GM19328 (cell line): Measurements from ENCODE around the gene MUCL3.
A peak's percentile ranks its signal among the peaks of the same experiment; 100 is the strongest.
"Not testable (repeated sequence)": the region's sequence is repeated elsewhere in the genome, so short reads cannot be mapped to it uniquely, and the experiment has no call there.

ENCODE experiments used
- ATAC-seq: cut with Tn5 transposase; IDR thresholded peaks from one replicate; pipeline ENCODE4 v1.9.1; 2021; ENCODE audit warnings: mild to moderate bottlenecking, moderate library complexity; ENCODE audit not compliant: unreplicated experiment

MUCL3 gene

GRCh38 chr6:30940361-30940986 is at the start of gene MUCL3:
Gene MUCL3, plus strand, starts transcription at chr6:30940973. Its CDS starts 27 bp downstream, at chr6:30941000.
- no peak for ATAC-seq

- ATAC-seq = no peak
Measured at GRCh38 chr6:30891450-30891723, 49.4 kb upstream of the MUCL3 start.

- no peak for ATAC-seq
Measured at GRCh38 chr6:30891816-30892538, 48.8 kb upstream of the MUCL3 start.

GRCh38 chr6:30893001-30893591 is 47.7 kb upstream of the MUCL3 start:
- ATAC-seq = no peak

- ATAC-seq = no peak
Measured at GRCh38 chr6:30893666-30894065, 47.1 kb upstream of the MUCL3 start.

GRCh38 chr6:30894381-30894780 is 46.4 kb upstream of the MUCL3 start:
- ATAC-seq = no peak

GRCh38 chr6:30894935-30895334 is 45.8 kb upstream of the MUCL3 start:
- no peak for ATAC-seq

- no peak for ATAC-seq
Measured at GRCh38 chr6:30895343-30895742, 45.4 kb upstream of the MUCL3 start.

- no peak for ATAC-seq
Measured at GRCh38 chr6:30896541-30896940, 44.2 kb upstream of the MUCL3 start.

GRCh38 chr6:30897882-30898281 is 42.9 kb upstream of the MUCL3 start:
- ATAC-seq = no peak

- ATAC-seq = no peak
Measured at GRCh38 chr6:30898750-30899360, 41.9 kb upstream of the MUCL3 start.

GRCh38 chr6:30900863-30901417 is 39.8 kb upstream of the MUCL3 start:
- no peak for ATAC-seq

- ATAC-seq = no peak
Measured at GRCh38 chr6:30901436-30901835, 39.3 kb upstream of the MUCL3 start.

- not testable (repeated sequence) for ATAC-seq
Measured at GRCh38 chr6:30902196-30902595, 38.6 kb upstream of the MUCL3 start.

- ATAC-seq = no peak
Measured at GRCh38 chr6:30902709-30903108, 38.1 kb upstream of the MUCL3 start.

- no peak for ATAC-seq
Measured at GRCh38 chr6:30903236-30903635, 37.5 kb upstream of the MUCL3 start.

GRCh38 chr6:30907290-30907757 is 33.4 kb upstream of the MUCL3 start:
- not testable (repeated sequence) for ATAC-seq

- ATAC-seq = peak; percentile 91
Measured at GRCh38 chr6:30907758-30908591, 32.8 kb upstream of the MUCL3 start, which contains the start of gene GTF2H4. Gene GTF2H4, plus strand, starts transcription at chr6:30908207.

- no peak for ATAC-seq
Measured at GRCh38 chr6:30908700-30909099, 32.1 kb upstream of the MUCL3 start.

- ATAC-seq = not testable (repeated sequence)
Measured at GRCh38 chr6:30910473-30910872, 30.3 kb upstream of the MUCL3 start.
